VCaP (cell line): ENCODE measurements around the gene CPNE5.
A peak's percentile ranks its signal among the peaks of the same experiment; 100 is the strongest.

Experiments
- H3K27ac ChIP-seq: fragments of 450-650 bp; 2 replicates; pipeline ENCODE4 v1.5.1; 2017
- TF ChIP-seq, protein P1 (sequence below): fragments of 450-650 bp; conservative IDR thresholded peaks from 2 replicates; pipeline ENCODE4 v1.5.1; 2017; ENCODE audit warnings: mild to moderate bottlenecking, moderate library complexity

The CPNE5 gene

DNA sequence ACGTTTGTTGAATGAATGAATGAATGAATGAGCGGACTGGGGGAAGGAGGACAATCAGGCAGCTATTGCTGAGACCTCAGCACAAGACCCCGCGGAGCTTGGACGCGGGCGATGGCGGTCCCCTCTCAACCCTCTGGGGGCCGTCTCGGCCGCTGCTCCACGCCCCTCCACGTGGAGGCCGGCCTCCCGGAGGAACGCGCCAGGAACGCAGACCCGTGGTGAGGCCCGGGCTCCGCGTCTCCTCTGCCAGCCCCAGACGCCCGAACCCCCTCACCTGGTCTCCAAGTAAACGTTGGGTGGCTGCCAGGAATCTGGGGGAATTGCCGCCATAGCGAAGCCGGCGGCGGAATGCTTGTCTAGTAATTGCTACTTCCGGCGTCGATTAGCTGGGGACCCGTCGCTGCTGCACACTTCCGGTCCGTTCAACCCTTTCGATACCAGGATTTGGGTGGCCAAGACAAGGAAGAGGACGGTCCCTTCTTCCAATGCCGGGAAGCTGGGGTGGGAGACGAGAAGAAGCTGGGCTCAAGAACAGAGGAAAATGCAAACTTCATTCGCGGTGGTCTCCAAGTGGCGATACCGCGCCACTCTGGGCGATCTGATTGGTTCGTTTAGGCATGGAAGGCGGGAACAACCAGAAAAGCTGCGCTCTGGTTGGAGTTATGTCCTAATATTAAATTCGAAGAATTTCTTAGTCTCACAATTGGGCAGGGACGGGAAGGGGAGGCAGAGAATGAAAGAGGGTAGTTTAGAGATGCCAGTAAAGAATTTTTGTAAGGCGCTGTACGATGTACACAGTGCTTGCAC lies 35.4 kb upstream of the CPNE5 start, which contains the start of gene PPIL1:
Gene PPIL1 (minus strand): TSS at position 361 of the 807 bp plus-strand sequence. CDS start 31 bp downstream, at position 330.
- H3K27ac ChIP-seq: peak within 1 kb of the TSS; percentile 94
- TF ChIP-seq, protein P1, sequence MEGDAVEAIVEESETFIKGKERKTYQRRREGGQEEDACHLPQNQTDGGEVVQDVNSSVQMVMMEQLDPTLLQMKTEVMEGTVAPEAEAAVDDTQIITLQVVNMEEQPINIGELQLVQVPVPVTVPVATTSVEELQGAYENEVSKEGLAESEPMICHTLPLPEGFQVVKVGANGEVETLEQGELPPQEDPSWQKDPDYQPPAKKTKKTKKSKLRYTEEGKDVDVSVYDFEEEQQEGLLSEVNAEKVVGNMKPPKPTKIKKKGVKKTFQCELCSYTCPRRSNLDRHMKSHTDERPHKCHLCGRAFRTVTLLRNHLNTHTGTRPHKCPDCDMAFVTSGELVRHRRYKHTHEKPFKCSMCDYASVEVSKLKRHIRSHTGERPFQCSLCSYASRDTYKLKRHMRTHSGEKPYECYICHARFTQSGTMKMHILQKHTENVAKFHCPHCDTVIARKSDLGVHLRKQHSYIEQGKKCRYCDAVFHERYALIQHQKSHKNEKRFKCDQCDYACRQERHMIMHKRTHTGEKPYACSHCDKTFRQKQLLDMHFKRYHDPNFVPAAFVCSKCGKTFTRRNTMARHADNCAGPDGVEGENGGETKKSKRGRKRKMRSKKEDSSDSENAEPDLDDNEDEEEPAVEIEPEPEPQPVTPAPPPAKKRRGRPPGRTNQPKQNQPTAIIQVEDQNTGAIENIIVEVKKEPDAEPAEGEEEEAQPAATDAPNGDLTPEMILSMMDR: no peak

DNA sequence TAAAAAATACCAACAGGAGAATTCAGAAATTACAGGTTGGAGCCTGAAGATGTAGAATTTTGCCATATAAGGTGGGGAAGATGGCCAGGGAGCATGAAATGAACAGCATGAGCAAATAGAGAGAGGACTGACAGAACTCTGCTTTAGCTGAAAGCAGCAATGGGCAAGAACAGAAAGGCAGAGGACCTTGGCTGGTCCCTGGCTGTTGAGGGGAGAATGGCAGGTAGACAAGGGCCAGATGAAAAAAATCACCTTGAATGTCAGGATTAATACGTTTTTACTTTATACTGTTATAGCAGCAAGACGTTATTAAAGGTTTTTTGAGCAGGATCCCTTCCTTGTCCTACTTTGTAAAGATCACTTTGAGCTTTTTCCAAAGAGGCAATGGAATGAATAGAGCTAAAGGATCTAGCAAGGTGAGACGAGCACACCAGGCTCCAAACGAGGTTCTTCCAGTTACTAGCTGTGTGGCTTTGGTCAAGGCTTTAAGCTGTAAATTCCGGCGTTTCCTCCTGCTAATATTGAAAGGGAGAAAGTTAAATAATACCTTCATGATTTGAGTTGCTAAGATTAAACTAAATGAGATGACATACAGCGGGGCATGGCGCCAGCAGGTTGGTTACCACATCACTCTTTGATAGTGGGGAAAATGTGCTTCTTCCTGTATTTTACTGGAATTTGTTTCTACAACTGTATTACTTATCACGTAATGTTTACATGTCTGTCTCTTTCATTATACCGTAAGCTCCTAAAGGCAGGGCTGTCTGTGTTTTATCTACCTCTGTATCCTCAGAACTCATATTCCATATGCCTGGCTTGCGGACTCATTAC lies 34.6 kb upstream of the CPNE5 start:
- peak overlapping the region; percentile 94 for H3K27ac ChIP-seq
- TF ChIP-seq, protein P1: peak; percentile 46

DNA sequence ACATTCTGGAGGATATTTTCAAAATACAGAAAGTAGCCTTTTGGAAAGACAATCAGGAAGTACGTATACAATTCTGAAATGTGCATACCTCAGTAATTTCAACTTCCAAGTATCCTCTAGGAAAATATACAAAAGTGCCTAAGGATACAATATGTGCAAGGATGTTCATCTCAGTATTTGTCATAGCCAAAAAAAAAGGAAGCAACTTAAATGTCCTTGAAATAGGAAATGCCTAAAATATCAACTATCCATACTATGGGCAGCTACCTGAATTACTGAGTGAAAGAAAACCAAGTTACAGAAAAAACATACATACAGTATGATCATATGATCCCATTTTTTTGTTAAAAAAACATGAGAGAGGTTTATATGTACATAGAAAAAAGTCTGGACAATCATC lies 33.9 kb upstream of the CPNE5 start:
- H3K27ac ChIP-seq: peak overlapping the region; percentile 94; the same call in 1 of the 2 replicates

DNA sequence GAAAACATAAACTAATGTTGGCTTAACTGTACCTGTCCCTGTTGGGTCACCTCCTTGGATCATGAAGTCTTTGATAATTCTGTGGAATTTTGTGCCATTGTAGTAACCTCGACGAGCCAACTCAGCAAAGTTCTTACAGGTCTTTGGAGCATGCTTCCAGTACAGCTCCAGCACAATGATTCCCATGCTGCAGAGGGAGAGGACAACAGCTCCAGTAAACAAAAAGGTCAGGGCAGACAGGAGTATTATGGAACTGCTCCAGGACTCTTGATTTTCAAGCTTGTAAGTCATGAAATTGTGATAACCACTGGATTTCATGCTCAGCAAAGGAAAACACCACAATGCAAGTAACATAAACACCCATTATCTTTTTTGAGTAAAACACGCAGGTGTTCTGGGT lies 32.4 kb upstream of the CPNE5 start:
- no peak overlapping the region for H3K27ac ChIP-seq
- TF ChIP-seq, protein P1: no peak

More for the DNA sequence above, 33.9 kb upstream of the CPNE5 start:
- TF ChIP-seq, protein P1: no peak

DNA sequence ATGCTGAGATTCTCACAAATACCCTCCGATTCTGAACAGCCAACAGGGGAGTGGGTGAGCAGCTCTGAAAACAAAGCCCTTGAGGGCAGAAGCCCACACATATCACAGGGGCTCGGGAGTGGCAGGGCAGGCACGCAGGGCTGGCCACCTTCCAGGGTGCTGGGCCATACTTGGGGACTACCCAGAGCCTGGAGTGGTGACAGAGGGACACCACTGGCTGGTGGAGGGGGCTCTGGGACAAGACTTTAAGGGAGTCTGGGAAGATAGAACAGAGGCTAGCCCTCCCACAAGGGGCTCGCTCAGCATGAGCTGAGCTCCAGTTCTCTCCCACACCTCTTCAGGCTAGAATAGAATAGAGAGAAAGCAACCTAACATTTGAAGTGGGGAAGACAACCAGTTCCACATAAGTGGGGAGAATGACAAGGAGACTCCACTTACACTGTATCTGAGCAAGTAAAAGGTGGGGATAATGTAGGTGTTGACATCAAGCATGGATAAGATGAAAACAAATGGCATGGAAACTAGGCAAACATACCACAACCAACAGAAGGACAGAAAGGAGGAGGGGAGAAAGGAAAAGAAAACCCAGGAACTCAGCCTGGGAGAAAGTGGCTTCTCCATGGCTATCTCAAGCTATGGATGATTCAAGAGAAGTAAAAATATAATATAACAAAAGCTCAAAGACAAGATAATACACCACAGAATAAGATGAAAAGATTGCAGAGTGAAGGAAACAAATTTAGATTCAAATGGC lies 28.4 kb upstream of the CPNE5 start:
- TF ChIP-seq, protein P1: no peak
- H3K27ac ChIP-seq: no peak overlapping the region

DNA sequence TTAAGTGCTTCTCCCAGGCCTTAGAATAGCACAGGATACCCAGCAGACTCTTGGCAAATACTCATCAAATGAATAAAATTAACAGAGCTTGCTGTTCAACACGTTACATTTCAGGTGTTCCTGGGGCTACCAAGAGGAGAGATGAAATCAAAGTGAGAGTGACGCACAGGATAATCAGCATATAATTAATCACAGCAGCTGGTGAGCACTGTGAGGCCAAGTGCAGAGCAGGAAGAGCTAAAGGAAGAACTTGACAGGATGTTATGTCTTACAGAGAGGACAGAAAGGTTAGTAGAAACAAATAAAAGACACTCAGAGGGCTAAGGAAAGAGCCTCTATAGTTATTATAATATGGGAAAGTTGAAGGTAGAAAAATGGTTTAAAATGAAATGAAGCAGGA lies 26.6 kb upstream of the CPNE5 start:
- TF ChIP-seq, protein P1: no peak
- H3K27ac ChIP-seq: no peak overlapping the region
